ENCODE measurements around the gene GLRX.

DNA sequence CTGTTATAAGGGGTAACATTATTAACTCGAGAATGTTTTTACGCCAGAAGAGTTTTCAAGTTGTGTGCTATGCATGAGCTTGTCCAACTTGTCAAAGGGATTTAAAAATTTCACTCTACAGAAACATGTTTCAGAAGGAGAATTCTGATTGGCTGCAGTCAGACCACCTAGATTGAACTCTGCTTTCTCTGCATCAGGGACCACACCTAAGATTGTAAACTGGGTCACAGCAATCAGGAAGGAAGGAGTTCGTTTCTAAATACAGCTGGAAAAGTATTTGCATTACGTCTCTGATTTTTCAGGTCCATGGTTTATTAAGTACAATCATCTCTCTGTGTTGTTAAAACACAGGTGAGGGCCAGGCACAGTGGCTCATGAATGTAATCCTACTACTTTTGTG, 5.8 kb downstream of the GLRX start:
- no peak for TF ChIP-seq CTCF (IDR thresholded peaks at IDR 0.05)
- no peak for TF ChIP-seq ZFX (IDR thresholded peaks at IDR 0.05; ENCODE audit: borderline replicate concordance)

All from 22Rv1 (cell line).